Muscle of leg (tissue), 11 donors: ENCODE data around the gene GFI1B. TPM values are rescaled to one million over a fixed set of nuclear protein-coding genes. Genes with fewer than 3 reads are reported as not detected.
"Not testable (repeated sequence)": the region's sequence is repeated elsewhere in the genome, so short reads cannot be mapped to it uniquely, and the experiment has no call there.

Source experiments
- DNase-seq: peaks from one replicate; pipeline ENCODE4 v3.0.0; 2013
- H3K27ac ChIP-seq: one replicate; pipeline ENCODE4 v1.5.1; 2013; ENCODE audit warnings: mild to moderate bottlenecking, low read length, control low read depth
- H3K27me3 ChIP-seq: one replicate; pipeline ENCODE4 v1.6.1; 2013; ENCODE audit warnings: low read length; ENCODE audit not compliant: control insufficient read depth, insufficient read depth
- H3K36me3 ChIP-seq: one replicate; pipeline ENCODE4 v1.6.1; 2013; ENCODE audit warnings: low read length; ENCODE audit not compliant: control insufficient read depth, insufficient read depth
- H3K4me1 ChIP-seq: one replicate; pipeline ENCODE4 v1.6.1; 2013; ENCODE audit warnings: low read length; ENCODE audit not compliant: control insufficient read depth, insufficient read depth
- H3K4me3 ChIP-seq: one replicate; pipeline ENCODE4 v1.5.1; 2013; ENCODE audit warnings: low read length, control low read depth
- H3K9me3 ChIP-seq: replicated peaks from 2 replicates; pipeline ENCODE4 v1.6.1; 2013; ENCODE audit warnings: low read depth, low read length; ENCODE audit not compliant: control insufficient read depth
- WGBS: methylation state at CpG from one replicate; pipeline ENCODE4 v1.1.5; 2013; ENCODE audit warnings: missing lambda C conversion rate; ENCODE audit not compliant: insufficient coverage; 5-methylcytosine and 5-hydroxymethylcytosine counted together
- polyA plus RNA-seq, 8 donors: library from polyadenylated mRNA; unstranded; fragments of 120-200 nt; gene quantifications; one replicate each; pipeline versions ENCODE4 v1.2.1 to v1.2.3, GENCODE V29; 2013; ENCODE audit warnings: inconsistent platforms in 1 of 8, low replicate concordance in 1 of 8; ENCODE audit not compliant: insufficient read length in 8 of 8, insufficient read depth in 1 of 8
- total RNA-seq: library from RNA; stranded (reverse); fragments of 120-200 nt; gene quantifications from one replicate; pipeline ENCODE4 v1.2.4, GENCODE V29; 2013

Gene GFI1B
- total and polyA plus RNA-seq, 9 donors, result 0.13 to 1.1 (median 0.63) TPM

GRCh38 chr9:132965478-132965877 is 13.0 kb upstream of the GFI1B start:
- H3K9me3 ChIP-seq, result no peaks in the 10 kb centered on the region
- H3K27ac ChIP-seq, result no peak overlapping the region
- no peaks in the 10 kb centered on the region for H3K4me1 ChIP-seq
- peaks cover 8% of the 10 kb centered on the region for H3K27me3 ChIP-seq
- no peak overlapping the region for H3K4me3 ChIP-seq
- no peaks in the 10 kb centered on the region for H3K36me3 ChIP-seq
- 85% methylated on average over 5 of the region's 9 CpGs for WGBS
- DNase-seq, result no peak

- H3K36me3 ChIP-seq, H3K27ac ChIP-seq, H3K4me1 ChIP-seq, H3K9me3 ChIP-seq, H3K4me3 ChIP-seq, DNase-seq: not testable (repeated sequence)
- no CpG with 5 or more reads among the region's 3 CpGs for WGBS
- H3K27me3 ChIP-seq, result peaks cover 14% of the 10 kb centered on the region
These were observed 10.6 kb upstream of the GFI1B start for GRCh38 chr9:132967908-132968307.

- WGBS, result 17% methylated on average over 1 of the region's 7 CpGs
- Histone ChIP-seq H3K4me1 (peaks cover 3% of the 10 kb centered on the region), H3K9me3 (no peaks in the 10 kb centered on the region), H3K27ac (no peak overlapping the region), H3K36me3 (no peaks in the 10 kb centered on the region), H3K27me3 (peaks cover 22% of the 10 kb centered on the region), H3K4me3 (no peak overlapping the region)
- no peak for DNase-seq
These were observed 8.7 kb upstream of the GFI1B start for GRCh38 chr9:132969783-132970182.

GRCh38 chr9:132970324-132971062 is 8.0 kb upstream of the GFI1B start:
- no peak overlapping the region for H3K4me3 ChIP-seq
- no peaks in the 10 kb centered on the region for H3K9me3 ChIP-seq
- no peak overlapping the region for H3K27ac ChIP-seq
- H3K36me3 ChIP-seq, result no peaks in the 10 kb centered on the region
- H3K27me3 ChIP-seq, result peaks cover 21% of the 10 kb centered on the region
- peaks cover 3% of the 10 kb centered on the region for H3K4me1 ChIP-seq
- no peak for DNase-seq
- 85% methylated on average over 8 of the region's 16 CpGs for whole genome bisulfite sequencing

GRCh38 chr9:132973166-132973565 is 5.3 kb upstream of the GFI1B start:
- Histone ChIP-seq H3K4me3 (no peak overlapping the region), H3K9me3 (no peaks in the 10 kb centered on the region), H3K36me3 (no peaks in the 10 kb centered on the region), H3K27ac (no peak overlapping the region), H3K27me3 (peaks cover 30% of the 10 kb centered on the region), H3K4me1 (peaks cover 5% of the 10 kb centered on the region)
- 81% methylated on average over 18 of the region's 18 CpGs for WGBS
- DNase-seq, result no peak

- Histone ChIP-seq H3K27ac (no peak overlapping the region), H3K27me3 (peaks cover 35% of the 10 kb centered on the region), H3K36me3 (no peaks in the 10 kb centered on the region), H3K9me3 (no peaks in the 10 kb centered on the region), H3K4me1 (peaks cover 5% of the 10 kb centered on the region), H3K4me3 (no peak overlapping the region)
- no peak for DNase-seq
- 100% methylated on average over 1 of the region's 5 CpGs for WGBS
These were observed 4.8 kb upstream of the GFI1B start for GRCh38 chr9:132973713-132974112.

GRCh38 chr9:132975961-132976360 is 2.5 kb upstream of the GFI1B start:
- no peak for DNase-seq
- H3K27me3 ChIP-seq, result peaks cover 46% of the 10 kb centered on the region
- no peak overlapping the region for H3K27ac ChIP-seq
- WGBS, result 42% methylated on average over 3 of the region's 6 CpGs
- H3K36me3 ChIP-seq, result no peaks in the 10 kb centered on the region
- H3K4me1 ChIP-seq, result peaks cover 5% of the 10 kb centered on the region
- no peak overlapping the region for H3K4me3 ChIP-seq
- no peaks in the 10 kb centered on the region for H3K9me3 ChIP-seq

DNA sequence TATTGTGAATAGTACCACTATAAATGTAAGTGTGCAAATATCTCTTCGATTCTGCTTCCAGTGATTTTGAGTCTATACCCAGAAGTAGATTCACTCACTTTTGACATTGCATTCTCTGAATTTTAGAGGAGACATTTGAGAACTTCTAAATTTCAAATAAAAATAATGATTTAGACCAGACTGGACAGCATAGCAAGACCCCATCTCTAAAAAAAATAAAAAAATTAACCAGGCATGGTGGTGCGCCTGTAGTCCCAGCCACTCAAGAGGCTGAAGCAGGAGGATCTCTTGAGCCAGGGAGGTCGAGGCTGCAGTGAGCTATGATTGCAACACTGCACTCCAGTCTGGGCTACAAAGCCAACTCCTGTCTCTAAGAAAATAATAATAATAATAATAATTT is 1.9 kb upstream of the GFI1B start:
- H3K9me3 ChIP-seq, result no peaks in the 10 kb centered on the region
- no peak overlapping the region for H3K4me3 ChIP-seq
- no peaks in the 10 kb centered on the region for H3K36me3 ChIP-seq
- DNase-seq, result no peak
- no peak overlapping the region for H3K27ac ChIP-seq
- peaks cover 5% of the 10 kb centered on the region for H3K4me1 ChIP-seq
- WGBS, result 80% methylated on average over 2 of the region's 3 CpGs
- H3K27me3 ChIP-seq, result peaks cover 44% of the 10 kb centered on the region

GRCh38 chr9:132978112-132978450 is 413 bp upstream of the GFI1B start:
- Histone ChIP-seq H3K27ac (no peak overlapping the region), H3K4me1 (peaks cover 2% of the 10 kb centered on the region), H3K27me3 (peaks cover 43% of the 10 kb centered on the region), H3K36me3 (no peaks in the 10 kb centered on the region), H3K4me3 (no peak overlapping the region), H3K9me3 (no peaks in the 10 kb centered on the region)
- no peak for DNase-seq
- 0% methylated on average over 1 of the region's 2 CpGs for WGBS

DNA sequence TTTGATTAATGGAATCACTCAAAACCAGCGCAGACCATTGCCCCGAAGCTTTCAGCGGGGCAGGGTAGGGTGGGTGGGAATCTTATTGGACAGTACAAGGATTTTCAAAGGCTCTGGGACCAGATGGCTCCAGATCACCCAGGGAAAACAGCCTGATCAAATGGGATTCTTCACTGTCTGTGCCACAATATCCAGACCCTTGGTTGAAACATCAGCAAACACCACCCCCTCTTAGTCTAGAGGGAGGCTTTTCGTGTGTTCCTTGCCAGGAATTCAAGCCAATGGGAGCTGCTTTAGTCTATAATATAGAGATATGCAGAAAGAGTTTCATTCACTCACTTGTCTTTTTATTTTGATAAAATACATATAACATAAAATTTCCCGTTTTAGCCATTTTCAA is 1.7 kb downstream of the GFI1B start:
- H3K4me3 ChIP-seq, result no peak overlapping the region
- H3K27me3 ChIP-seq, result peaks cover 37% of the 10 kb centered on the region
- no peak for DNase-seq
- WGBS, result no CpG with 5 or more reads among the region's 5 CpGs
- no peaks in the 10 kb centered on the region for H3K9me3 ChIP-seq
- peaks cover 2% of the 10 kb centered on the region for H3K4me1 ChIP-seq
- H3K27ac ChIP-seq, result no peak overlapping the region
- H3K36me3 ChIP-seq, result no peaks in the 10 kb centered on the region

DNA sequence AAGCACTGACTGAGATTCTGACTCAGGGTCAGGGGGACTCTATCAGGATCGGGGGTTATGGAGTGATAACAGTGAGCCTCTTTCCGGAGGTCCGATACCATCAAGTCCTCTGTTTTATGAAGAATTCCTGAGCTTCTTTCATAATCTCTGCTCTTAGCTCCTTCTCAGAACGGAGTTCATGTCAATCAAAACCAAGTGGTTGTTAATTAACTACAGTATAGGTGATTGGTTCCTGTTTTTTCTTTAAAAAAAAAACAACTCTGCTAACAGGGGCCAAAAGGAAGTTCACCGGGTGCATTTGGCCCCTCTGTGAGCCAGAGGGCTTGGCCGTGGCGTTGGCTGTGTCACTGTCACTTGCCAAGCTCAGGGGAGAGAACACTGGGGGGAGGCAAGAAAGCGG is 4.0 kb downstream of the GFI1B start:
- no peaks in the 10 kb centered on the region for H3K9me3 ChIP-seq
- no peak overlapping the region for H3K27ac ChIP-seq
- 71% methylated on average over 1 of the region's 8 CpGs for WGBS
- no peaks in the 10 kb centered on the region for H3K36me3 ChIP-seq
- H3K4me3 ChIP-seq, result no peak overlapping the region
- peaks cover 2% of the 10 kb centered on the region for H3K4me1 ChIP-seq
- peaks cover 37% of the 10 kb centered on the region for H3K27me3 ChIP-seq
- DNase-seq, result no peak
